HepG2 (cell line): ENCODE data around the gene TXNL4A. TPM values are rescaled to one million over a fixed set of nuclear protein-coding genes. Genes with fewer than 3 reads are reported as not detected.

Experiments
- ARNTL ChIP-seq: sonication (generic); formaldehyde crosslinking; IDR thresholded peaks from 2 replicates; pipeline ENCODE4 v1.4.0; 2020; ENCODE audit warnings: mild to moderate bottlenecking, missing genetic modification reagents
- EEA1 ChIP-seq: sonication (generic); formaldehyde crosslinking; IDR thresholded peaks from 2 replicates; pipeline ENCODE4 v1.5.1; 2020; ENCODE audit warnings: mild to moderate bottlenecking, missing genetic modification reagents, borderline replicate concordance
- ELK4 ChIP-seq: sonication (generic); formaldehyde crosslinking; IDR thresholded peaks from 2 replicates; pipeline ENCODE4 v1.9.0; 2021; ENCODE audit warnings: missing genetic modification reagents, borderline replicate concordance
- GATAD2A ChIP-seq: IDR thresholded peaks from 2 replicates; pipeline ENCODE4 v1.6.1; 2016
- GZF1 ChIP-seq: sonication (generic); formaldehyde crosslinking; IDR thresholded peaks from 2 replicates; pipeline ENCODE4 v1.5.1; 2020; ENCODE audit warnings: mild to moderate bottlenecking, missing genetic modification reagents
- HOXA3 ChIP-seq: sonication (generic); formaldehyde crosslinking; IDR thresholded peaks from 2 replicates; pipeline ENCODE4 v1.5.0; 2020; ENCODE audit warnings: missing genetic modification reagents
- MAF1 ChIP-seq: sonication (generic); formaldehyde crosslinking; IDR thresholded peaks from 2 replicates; pipeline ENCODE4 v1.5.0; 2020; ENCODE audit warnings: missing genetic modification reagents, borderline replicate concordance
- MED8 ChIP-seq: sonication (generic); formaldehyde crosslinking; IDR thresholded peaks from 2 replicates; pipeline ENCODE4 v1.8.1; 2023; ENCODE audit warnings: mild to moderate bottlenecking, missing genetic modification reagents; ENCODE audit not compliant: insufficient replicate concordance
- NR1H2 ChIP-seq: sonication (generic); formaldehyde crosslinking; IDR thresholded peaks from 2 replicates; pipeline ENCODE4 v1.8.1; 2022; ENCODE audit warnings: low read depth, missing genetic modification reagents, borderline replicate concordance
- RBFOX2 ChIP-seq: fragments of 200-400 bp; formaldehyde crosslinking; IDR thresholded peaks from 2 replicates; pipeline ENCODE4 v1.6.1; 2017; ENCODE audit warnings: low read depth, mild to moderate bottlenecking, low read length
- RBM39 ChIP-seq: fragments of 200-400 bp; formaldehyde crosslinking; IDR thresholded peaks from one replicate; pipeline ENCODE4 v1.6.1; 2018; ENCODE audit warnings: antibody characterized with exemption, mild to moderate bottlenecking, low read depth, low read length; ENCODE audit not compliant: poor library complexity, severe bottlenecking
- THAP8 ChIP-seq: sonication (generic); formaldehyde crosslinking; IDR thresholded peaks from 2 replicates; pipeline ENCODE4 v1.5.1; 2020; ENCODE audit warnings: missing genetic modification reagents, mild to moderate bottlenecking, borderline replicate concordance
- ZBTB8A ChIP-seq: sonication (generic); formaldehyde crosslinking; IDR thresholded peaks from 2 replicates; pipeline ENCODE4 v1.4.0; 2020; ENCODE audit warnings: mild to moderate bottlenecking, low read depth, missing genetic modification reagents, borderline replicate concordance
- ZFP41 ChIP-seq: sonication (generic); formaldehyde crosslinking; IDR thresholded peaks from 2 replicates; pipeline ENCODE4 v1.4.0; 2020; ENCODE audit warnings: mild to moderate bottlenecking, missing genetic modification reagents, borderline replicate concordance
- ZNF251 ChIP-seq: sonication (generic); formaldehyde crosslinking; IDR thresholded peaks from 2 replicates; pipeline ENCODE4 v1.9.0; 2021; ENCODE audit warnings: mild to moderate bottlenecking, missing genetic modification reagents
- ZNF33B ChIP-seq: sonication (generic); formaldehyde crosslinking; IDR thresholded peaks from 2 replicates; pipeline ENCODE4 v1.5.1; 2020; ENCODE audit warnings: mild to moderate bottlenecking, missing genetic modification reagents
- ZNF552 ChIP-seq: sonication (generic); formaldehyde crosslinking; IDR thresholded peaks from 2 replicates; pipeline ENCODE4 v1.9.0; 2022; ENCODE audit warnings: missing genetic modification reagents, mild to moderate bottlenecking, borderline replicate concordance
- ZNF646 ChIP-seq: sonication (generic); formaldehyde crosslinking; IDR thresholded peaks from 2 replicates; pipeline ENCODE4 v1.9.0; 2021; ENCODE audit warnings: mild to moderate bottlenecking, missing genetic modification reagents
- polyA plus RNA-seq, 8 experiments: library from polyadenylated mRNA; depleted of rRNA in 3 of 8; stranded (reverse) in 7 of 8; unstranded in 1 of 8; fragments of >200 nt; fragmentation: Illumina TruSeq in 4 of 8; extraction: Trizol in 4 of 8; gene quantifications; 2 replicates each; pipeline versions ENCODE4 v1.2.1 to v1.2.3, GENCODE V29; 2011 to 2016; ENCODE audit warnings: low read depth in 4 of 8, missing spikeins in 1 of 8, mixed read lengths in 1 of 8; ENCODE audit not compliant: insufficient read depth in 1 of 8
- total RNA-seq, 5 experiments: library from RNA; depleted of rRNA; stranded (reverse); fragments of >200 nt; fragmentation: Illumina TruSeq; extraction: Trizol; gene quantifications; 2 replicates each; pipeline ENCODE4 v1.2.3, GENCODE V29; 2016; ENCODE audit warnings: low read depth in 1 of 5
- TF ChIP-seq, protein P1 (sequence below): sonication (generic); formaldehyde crosslinking; IDR thresholded peaks from 2 replicates; pipeline ENCODE4 v1.4.0; 2020; ENCODE audit warnings: missing genetic modification reagents, borderline replicate concordance

TXNL4A gene
- total and polyA plus RNA-seq, 2 of the 13 experiments (the other 11 are each of a cell fraction or from before 2014, with no cell fraction given), result 172 to 202 TPM

DNA sequence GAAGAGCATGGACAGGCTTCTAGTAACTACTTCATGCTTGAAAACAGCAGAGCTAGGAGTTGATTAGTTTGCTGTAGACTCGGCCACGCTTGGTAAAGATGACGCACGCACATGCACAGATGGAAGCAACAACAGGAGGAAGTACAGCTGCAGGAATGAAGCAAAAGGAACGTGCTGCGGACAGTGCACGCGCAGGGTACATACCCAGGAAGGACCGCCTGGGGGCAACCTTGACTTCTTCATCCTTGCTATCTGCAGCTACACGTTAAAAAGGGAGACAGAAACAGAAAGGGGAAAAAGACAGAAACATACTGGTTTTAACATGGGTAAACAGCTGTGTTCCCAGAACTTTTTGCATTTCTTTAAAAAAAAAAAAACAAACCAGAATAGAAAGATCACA is 54.6 kb downstream of the TXNL4A start (continued):
- 0 out of 2 replicates have a peak, but pooled peaks have one; percentile 15 for TF ChIP-seq ZBTB8A
- TF ChIP-seq THAP8 (CRISPR knock-in tag), result no peak
- TF ChIP-seq MED8 (CRISPR knock-in tag), result no peak
- TF ChIP-seq ZNF646 (CRISPR knock-in tag), result no peak
- TF ChIP-seq MAF1 (CRISPR knock-in tag), result no peak
- TF ChIP-seq GATAD2A (CRISPR knock-in tag), result 0 out of 2 replicates have a peak, but pooled peaks have one; percentile 32
- peak; percentile 47; the same call in 1 of the 2 replicates for TF ChIP-seq ARNTL (CRISPR knock-in tag)
- no peak for TF ChIP-seq ELK4 (CRISPR knock-in tag)
- peak; percentile 71; the same call in 1 of the 2 replicates for TF ChIP-seq HOXA3
- TF ChIP-seq RBM39, result no peak
- TF ChIP-seq RBFOX2, result no peak
- no peak for TF ChIP-seq NR1H2 (CRISPR knock-in tag)
- TF ChIP-seq, protein P1, sequence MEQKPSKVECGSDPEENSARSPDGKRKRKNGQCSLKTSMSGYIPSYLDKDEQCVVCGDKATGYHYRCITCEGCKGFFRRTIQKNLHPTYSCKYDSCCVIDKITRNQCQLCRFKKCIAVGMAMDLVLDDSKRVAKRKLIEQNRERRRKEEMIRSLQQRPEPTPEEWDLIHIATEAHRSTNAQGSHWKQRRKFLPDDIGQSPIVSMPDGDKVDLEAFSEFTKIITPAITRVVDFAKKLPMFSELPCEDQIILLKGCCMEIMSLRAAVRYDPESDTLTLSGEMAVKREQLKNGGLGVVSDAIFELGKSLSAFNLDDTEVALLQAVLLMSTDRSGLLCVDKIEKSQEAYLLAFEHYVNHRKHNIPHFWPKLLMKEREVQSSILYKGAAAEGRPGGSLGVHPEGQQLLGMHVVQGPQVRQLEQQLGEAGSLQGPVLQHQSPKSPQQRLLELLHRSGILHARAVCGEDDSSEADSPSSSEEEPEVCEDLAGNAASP, result no peak; the same call in 1 of the 2 replicates
- no peak for TF ChIP-seq ZNF552 (CRISPR knock-in tag)
- TF ChIP-seq ZNF33B (CRISPR knock-in tag), result no peak
- TF ChIP-seq GZF1 (CRISPR knock-in tag), result no peak
- TF ChIP-seq ZNF251 (CRISPR knock-in tag), result no peak
- TF ChIP-seq EEA1 (CRISPR knock-in tag), result no peak
- TF ChIP-seq ZFP41 (CRISPR knock-in tag), result no peak
